Fibroblast of gingiva (primary cell): ENCODE measurements around the gene MARCHF6.
"Not testable (repeated sequence)": the region's sequence is repeated elsewhere in the genome, so short reads cannot be mapped to it uniquely, and the experiment has no call there.

Experiments
- DNase-seq: peaks from one replicate; pipeline ENCODE4 v3.0.0-alpha.2; 2011; ENCODE audit warnings: low read depth

MARCHF6 gene

GRCh38 chr5:10351919-10352318, 1.6 kb upstream of the MARCHF6 start:
- DNase-seq: no peak

GRCh38 chr5:10352430-10353240, 860 bp upstream of the MARCHF6 start:
- DNase-seq: peak; percentile 76

GRCh38 chr5:10354048-10354872, 765 bp downstream of the MARCHF6 start:
- peak; percentile 35 for DNase-seq

GRCh38 chr5:10355071-10355889, 1.8 kb downstream of the MARCHF6 start:
- DNase-seq: peak; percentile 22

- no peak for DNase-seq
Observed at GRCh38 chr5:10358999-10359398, 5.5 kb downstream of the MARCHF6 start.

- DNase-seq: no peak
Observed at GRCh38 chr5:10360686-10361085, 7.2 kb downstream of the MARCHF6 start.

GRCh38 chr5:10363519-10364185, 10.2 kb downstream of the MARCHF6 start:
- no peak for DNase-seq

- no peak for DNase-seq
Observed at GRCh38 chr5:10364186-10364689, 10.7 kb downstream of the MARCHF6 start.

GRCh38 chr5:10365782-10366181, 12.3 kb downstream of the MARCHF6 start:
- DNase-seq: no peak

GRCh38 chr5:10366310-10367272, 13.1 kb downstream of the MARCHF6 start:
- peak; percentile 47 for DNase-seq

- no peak for DNase-seq
Observed at GRCh38 chr5:10367579-10367978, 14.1 kb downstream of the MARCHF6 start.

GRCh38 chr5:10370931-10371330, 17.4 kb downstream of the MARCHF6 start:
- DNase-seq: no peak

- DNase-seq: not testable (repeated sequence)
Observed at GRCh38 chr5:10371369-10371768, 17.9 kb downstream of the MARCHF6 start.

- no peak for DNase-seq
Observed at GRCh38 chr5:10372726-10373709, 19.5 kb downstream of the MARCHF6 start.

- DNase-seq: no peak
Observed at GRCh38 chr5:10374046-10375022, 20.8 kb downstream of the MARCHF6 start.

- DNase-seq: not testable (repeated sequence)
Observed at GRCh38 chr5:10375146-10375545, 21.7 kb downstream of the MARCHF6 start.

- DNase-seq: no peak
Observed at GRCh38 chr5:10376544-10376943, 23.0 kb downstream of the MARCHF6 start.

- no peak for DNase-seq
Observed at GRCh38 chr5:10377081-10377480, 23.6 kb downstream of the MARCHF6 start.
